Keratinocyte (primary cell): ENCODE results near the gene CNN2. TPM values are rescaled to one million over a fixed set of nuclear protein-coding genes. Genes with fewer than 3 reads are reported as not detected.

ENCODE experiments used
- DNase-seq: peaks from one replicate; pipeline ENCODE4 v3.0.0-alpha.2; 2011; ENCODE audit warnings: low read depth, missing footprints, low spot score
- FAIRE-seq: peaks from 2 replicates; lab custom pipeline; 2011; peaks lifted over from hg19 to GRCh38; lab: Jason Lieb, UNC
- H2AFZ ChIP-seq: 2 replicates; pipeline ENCODE4 v1.6.0; 2012; ENCODE audit warnings: low read length, control low read depth, inconsistent platforms; ENCODE audit not compliant: control insufficient read depth
- H3K27ac ChIP-seq: 2 replicates; pipeline ENCODE4 v1.5.1; 2011; ENCODE audit warnings: low read length; ENCODE audit not compliant: control insufficient read depth, insufficient read depth
- H3K27me3 ChIP-seq: 3 replicates; pipeline ENCODE4 v1.6.0; 2011; ENCODE audit warnings: low read length; ENCODE audit not compliant: control insufficient read depth, insufficient read depth; ENCODE audit errors: extremely low read depth
- H3K36me3 ChIP-seq, 2 experiments: 2 replicates in 1 of 2; 3 replicates in 1 of 2; pipeline ENCODE4 v1.5.1; 2011; ENCODE audit warnings: low read length in 2 of 2, mild to moderate bottlenecking in 1 of 2; ENCODE audit not compliant: control insufficient read depth in 2 of 2, insufficient read depth in 2 of 2; ENCODE audit errors: extremely low read depth in 1 of 2
- H3K4me1 ChIP-seq: 3 replicates; pipeline ENCODE4 v1.5.1; 2011; ENCODE audit warnings: low read length; ENCODE audit not compliant: control insufficient read depth, insufficient read depth; ENCODE audit errors: extremely low read depth
- H3K4me2 ChIP-seq: 3 replicates; pipeline ENCODE4 v1.6.0; 2011; ENCODE audit warnings: low read depth, low read length; ENCODE audit not compliant: control insufficient read depth, insufficient read depth; ENCODE audit errors: extremely low read depth
- H3K4me3 ChIP-seq, 3 experiments: fragments of 200-600 bp in 1 of 3; sonication (generic) in 1 of 3; 2 replicates in 2 of 3; 3 replicates in 1 of 3; pipeline ENCODE4 v1.5.1; 2011 to 2016; ENCODE audit warnings: low read length in 3 of 3, mild to moderate bottlenecking in 3 of 3, control low read depth in 2 of 3, inconsistent platforms in 1 of 3, low read depth in 1 of 3, mixed read lengths in 1 of 3, mixed run types in 1 of 3, moderate library complexity in 1 of 3; ENCODE audit not compliant: control insufficient read depth in 2 of 3, insufficient read depth in 2 of 3; ENCODE audit errors: extremely low read depth in 1 of 3
- H3K79me2 ChIP-seq: 2 replicates; pipeline ENCODE4 v1.6.0; 2012; ENCODE audit warnings: low read length; ENCODE audit not compliant: control insufficient read depth, insufficient read depth
- H3K9ac ChIP-seq: 3 replicates; pipeline ENCODE4 v1.6.0; 2011; ENCODE audit warnings: low read length; ENCODE audit not compliant: control insufficient read depth, insufficient read depth; ENCODE audit errors: extremely low read depth
- H3K9me1 ChIP-seq: 3 replicates; pipeline ENCODE4 v1.6.0; 2011; ENCODE audit warnings: low read length; ENCODE audit not compliant: control insufficient read depth, insufficient read depth; ENCODE audit errors: extremely low read depth
- H3K9me3 ChIP-seq: 2 replicates; pipeline ENCODE4 v1.5.1; 2012; ENCODE audit warnings: low read depth, low read length; ENCODE audit not compliant: control insufficient read depth
- H4K20me1 ChIP-seq: 3 replicates; pipeline ENCODE4 v1.6.0; 2011; ENCODE audit warnings: low read length; ENCODE audit not compliant: control insufficient read depth, insufficient read depth; ENCODE audit errors: extremely low read depth
- CTCF ChIP-seq, 3 experiments: IDR thresholded peaks in 1 of 3; conservative IDR thresholded peaks in 1 of 3; optimal IDR thresholded peaks in 1 of 3; 2 replicates in 2 of 3; 3 replicates in 1 of 3; pipeline versions ENCODE3 to v1.5.1; 2011; ENCODE audit warnings: low read length in 3 of 3, mild to moderate bottlenecking in 3 of 3, moderate library complexity in 2 of 3, control low read depth in 1 of 3, inconsistent platforms in 1 of 3; ENCODE audit not compliant: insufficient read depth in 2 of 3; ENCODE audit errors: extremely low read depth in 1 of 3
- EZH2 ChIP-seq: IDR thresholded peaks from one replicate; pipeline ENCODE4 v1.6.1; 2012; ENCODE audit warnings: inconsistent platforms, mild to moderate bottlenecking, low read length, moderate library complexity
- dilution Hi-C: fragments of 300-500 bp; cut with MboI; formaldehyde crosslinking; loops from one replicate; pipeline ENCODE4 v1.7.0; 2020; ENCODE audit warnings: low sequenced_read_pairs; ENCODE audit not compliant: extremely low pct_ligation_motif_present
- polyA plus RNA-seq, 5 experiments: library from polyadenylated mRNA; depleted of rRNA in 3 of 5; stranded (reverse) in 3 of 5; stranded (forward) in 1 of 5; unstranded in 1 of 5; fragments of >200 nt; gene quantifications; 1 replicate in 1 of 5; 2 replicates in 3 of 5; 3 replicates in 1 of 5; pipeline versions ENCODE4 v1.2.1 to v1.2.3, GENCODE V29; 2011 to 2012; ENCODE audit warnings: missing spikeins in 2 of 5, low read depth in 1 of 5, low replicate concordance in 1 of 5

CNN2 gene
- polyA plus RNA-seq, 1 donor (not counting 4 experiments of a cell fraction or from before 2014, with no cell fraction given): 136 TPM

GRCh38 chr19:1009041-1009980 is 17.1 kb upstream of the CNN2 start:
- Histone ChIP-seq H3K4me3 (no peak overlapping the region), H3K9me3 (no peaks in the 10 kb centered on the region), H2AFZ (no peak overlapping the region), H3K27me3 (peaks cover 6% of the 10 kb centered on the region), H4K20me1 (no peaks in the 10 kb centered on the region), H3K36me3 (peaks cover 9 to 14% of the 10 kb centered on the region in 2 experiments), H3K79me2 (peaks cover 15% of the 10 kb centered on the region), H3K27ac (no peak overlapping the region), H3K9ac (no peak overlapping the region), H3K9me1 (no peaks in the 10 kb centered on the region), H3K4me1 (no peaks in the 10 kb centered on the region), H3K4me2 (no peak overlapping the region)
- DNase-seq: no peak
- dilution Hi-C loops: no loop called here
- TF ChIP-seq EZH2 (no peak), CTCF (optimal IDR thresholded peaks at IDR 0.05 in 1 of 3, IDR thresholded peaks at IDR 0.05 in 1 of 3, conservative IDR thresholded peaks at IDR 0.05 in 1 of 3; ENCODE audit: extremely low read depth in 1 of 3, insufficient read depth in 2 of 3, low read length in 3 of 3) (no peak)
- no peak for FAIRE-seq

GRCh38 chr19:1009981-1010538 is 16.3 kb upstream of the CNN2 start:
- H3K27me3 ChIP-seq: no peaks in the 10 kb centered on the region
- H3K4me1 ChIP-seq: no peaks in the 10 kb centered on the region
- TF ChIP-seq EZH2: no peak
- TF ChIP-seq CTCF (optimal IDR thresholded peaks at IDR 0.05 in 1 of 3, IDR thresholded peaks at IDR 0.05 in 1 of 3, conservative IDR thresholded peaks at IDR 0.05 in 1 of 3; ENCODE audit: extremely low read depth in 1 of 3, insufficient read depth in 2 of 3, low read length in 3 of 3): no peak
- DNase-seq: no peak
- dilution Hi-C loops: no loop called here
- no peak for FAIRE-seq
- H3K79me2 ChIP-seq: peaks cover 23% of the 10 kb centered on the region
- H3K9me3 ChIP-seq: no peaks in the 10 kb centered on the region
- no peak overlapping the region for H3K4me3 ChIP-seq
- H2AFZ ChIP-seq: no peak overlapping the region
- H3K36me3 ChIP-seq: peaks cover 9 to 15% of the 10 kb centered on the region in 2 experiments
- no peak overlapping the region for H3K4me2 ChIP-seq
- H4K20me1 ChIP-seq: no peaks in the 10 kb centered on the region
- H3K9ac ChIP-seq: no peak overlapping the region
- no peaks in the 10 kb centered on the region for H3K9me1 ChIP-seq
- no peak overlapping the region for H3K27ac ChIP-seq
